ENCODE data around the gene XRCC3.

- no peak for TF ChIP-seq CTCF (IDR thresholded peaks at IDR 0.05; ENCODE audit: poor library complexity)
- no peak for TF ChIP-seq EZH2 (IDR thresholded peaks at IDR 0.05; ENCODE audit: borderline replicate concordance)
These were observed 4.4 kb downstream of the XRCC3 start for GRCh38 chr14:103710771-103711377.
